ENCODE data around the gene PGR.

The PGR gene

GRCh38 chr11:101010899-101011298 is 118.7 kb downstream of the PGR start:
- DNase-seq (ENCODE audit: low read depth in 2 of 2): no peak

DNA sequence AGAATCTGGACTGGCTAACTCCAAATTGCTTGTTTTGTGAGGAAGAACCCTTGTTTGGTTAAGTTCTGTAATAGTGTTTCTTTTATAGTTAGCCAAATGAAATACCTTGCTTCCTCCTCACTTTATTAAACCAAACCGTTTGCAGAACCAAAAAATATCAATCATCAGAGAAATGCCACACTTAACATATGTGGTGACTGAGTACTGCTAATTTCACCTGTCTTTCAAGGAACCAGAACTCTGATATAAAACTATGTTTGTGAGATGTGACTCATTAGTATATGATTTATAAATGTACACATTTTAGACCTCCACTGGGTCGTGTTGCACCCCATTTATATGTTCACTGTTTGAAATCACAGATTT is 119.9 kb downstream of the PGR start:
- no peak for DNase-seq (ENCODE audit: low read depth in 2 of 2)

GRCh38 chr11:101008961-101009689 is 120.5 kb downstream of the PGR start:
- DNase-seq (ENCODE audit: low read depth in 2 of 2): no peak

DNA sequence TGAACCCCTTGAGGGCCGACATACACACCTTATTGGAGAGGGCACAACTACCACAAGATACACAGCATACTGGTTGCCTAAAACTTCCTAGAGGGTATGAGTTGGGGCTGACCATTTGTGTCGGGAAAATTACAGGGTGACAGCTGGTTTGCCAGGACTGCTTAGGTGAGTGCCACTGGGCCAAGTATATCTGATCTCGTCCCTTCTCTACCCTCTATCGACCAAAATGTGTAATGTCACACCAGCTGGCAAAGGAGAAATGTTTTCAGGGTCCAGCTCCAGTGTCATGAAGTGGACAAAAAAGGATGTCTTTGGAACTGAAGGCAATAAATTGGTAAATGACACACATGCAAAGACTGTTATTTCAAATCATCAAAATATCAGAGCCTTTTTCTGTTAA is 126.1 kb downstream of the PGR start:
- DNase-seq (ENCODE audit: low read depth in 2 of 2): no peak

DNA sequence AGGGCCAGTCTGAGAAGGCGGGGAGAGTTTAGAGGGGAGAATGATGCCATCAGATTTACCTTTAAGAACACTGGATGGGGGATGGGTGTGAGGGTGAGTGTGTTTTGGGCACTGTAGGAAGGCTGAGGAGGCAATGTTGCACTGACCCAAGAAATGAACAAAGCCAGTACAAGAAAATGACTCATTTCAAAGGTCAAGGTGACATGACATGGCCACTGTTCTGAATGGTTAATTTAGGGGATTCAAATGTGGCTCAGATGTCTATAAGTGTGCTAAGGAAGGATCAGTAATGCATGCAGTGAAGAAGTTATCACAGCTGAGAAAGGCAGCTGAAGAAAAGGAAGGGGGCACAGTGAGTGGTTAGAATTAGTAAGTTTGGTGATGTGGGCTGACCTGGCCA is 129.9 kb downstream of the PGR start:
- DNase-seq (ENCODE audit: low read depth in 2 of 2): no peak

DNA sequence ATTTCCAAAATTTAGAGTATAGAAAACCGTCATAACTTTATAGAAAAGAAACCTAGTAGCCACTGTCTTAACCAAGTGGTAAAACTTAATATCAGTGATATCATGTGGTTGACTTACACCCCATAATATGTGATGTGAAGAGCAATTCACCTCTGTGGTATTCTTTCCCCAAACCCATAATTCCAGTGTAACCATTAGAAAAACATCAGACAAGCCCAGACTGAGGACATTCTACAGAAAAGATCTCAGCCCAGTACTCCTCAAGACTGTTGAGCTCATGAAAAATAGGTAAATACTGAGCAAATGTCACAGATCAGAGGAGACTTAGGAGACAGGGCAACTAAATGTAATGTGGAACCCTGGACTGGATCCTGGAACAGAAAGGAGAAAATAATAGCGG is 134.6 kb downstream of the PGR start:
- DNase-seq (ENCODE audit: low read depth in 2 of 2): no peak

GRCh38 chr11:100991541-100991940 is 138.1 kb downstream of the PGR start:
- DNase-seq (ENCODE audit: low read depth in 2 of 2): no peak

DNA sequence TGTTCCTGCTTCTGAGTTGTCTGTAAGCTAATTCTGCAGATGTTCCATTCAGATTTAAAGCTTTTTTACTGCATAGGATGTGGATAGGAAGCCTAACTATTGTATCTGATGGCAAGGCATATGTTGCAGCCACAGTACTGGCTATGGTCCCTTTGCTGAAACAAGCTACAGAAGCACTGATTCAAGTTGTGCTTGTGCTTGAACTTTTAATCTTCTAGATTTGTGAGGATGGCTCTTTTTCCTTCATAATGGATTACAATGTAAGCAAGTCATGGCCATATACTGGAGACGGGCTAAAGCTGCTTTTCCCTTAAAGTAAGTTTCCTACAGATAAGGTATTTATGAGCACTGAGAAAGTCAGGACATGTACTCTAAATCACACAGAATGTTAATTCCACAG is 138.7 kb downstream of the PGR start:
- DNase-seq (ENCODE audit: low read depth in 2 of 2): no peak

GRCh38 chr11:100984668-100985067 is 144.9 kb downstream of the PGR start:
- DNase-seq (ENCODE audit: low read depth in 2 of 2): no peak

- DNase-seq (ENCODE audit: low read depth in 2 of 2): no peak
Observed at GRCh38 chr11:100981196-100981824, 148.3 kb downstream of the PGR start.

DNA sequence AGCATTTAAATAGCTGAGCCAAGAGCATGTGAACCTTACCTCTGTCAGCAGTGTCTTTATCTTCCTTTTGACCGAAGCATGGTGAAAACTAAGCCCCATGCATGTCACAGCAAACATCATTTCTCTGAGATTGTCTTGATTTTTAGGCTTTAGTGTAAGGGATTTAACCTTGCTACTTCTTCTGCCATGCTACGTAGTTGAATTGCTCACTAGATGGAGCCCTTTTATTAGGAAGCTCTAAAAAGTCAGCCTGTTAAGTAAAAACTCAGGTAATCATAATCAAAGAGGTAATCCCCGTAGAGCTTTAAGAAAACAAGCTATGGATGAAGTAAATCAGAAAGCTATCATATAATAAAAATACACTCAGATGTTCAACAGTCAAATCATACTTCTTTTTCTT is 149.5 kb downstream of the PGR start:
- no peak for DNase-seq (ENCODE audit: low read depth in 2 of 2)

Measured in fibroblast of skin of left biceps (primary cell).